ENCODE measurements around the gene ATP7B. TPM values are rescaled to one million over a fixed set of nuclear protein-coding genes. Genes with fewer than 3 reads are reported as not detected.

ATP7B gene
- total RNA-seq, 1 donor from 2014 or later: 137 TPM

GRCh38 chr13:51925865-51926527, 85.3 kb downstream of the ATP7B start:
- Mint-ChIP-seq H3K27me3 (ENCODE audit: low read depth) (no peaks in the 10 kb centered on the region), H3K27ac (no peak overlapping the region), H3K4me1 (no peaks in the 10 kb centered on the region), H3K9me3 (no peaks in the 10 kb centered on the region), H3K4me3 (no peak overlapping the region), H3K36me3 (peaks cover 8% of the 10 kb centered on the region)
- no peak for TF ChIP-seq CTCF (IDR thresholded peaks at IDR 0.05; ENCODE audit: unreplicated experiment)
- DNase-seq (ENCODE audit: low spot score in 2 of 2, unreplicated experiment in 2 of 2): no peak

- Mint-ChIP-seq H3K27ac (no peak overlapping the region), H3K4me1 (no peaks in the 10 kb centered on the region), H3K36me3 (peaks cover 9% of the 10 kb centered on the region), H3K9me3 (no peaks in the 10 kb centered on the region), H3K27me3 (ENCODE audit: low read depth) (no peaks in the 10 kb centered on the region), H3K4me3 (no peak overlapping the region)
- no peak for TF ChIP-seq CTCF (IDR thresholded peaks at IDR 0.05; ENCODE audit: unreplicated experiment)
- no peak for DNase-seq (ENCODE audit: low spot score in 2 of 2, unreplicated experiment in 2 of 2)
Observed at GRCh38 chr13:51924756-51925544, 86.3 kb downstream of the ATP7B start.

GRCh38 chr13:51923983-51924539, 87.2 kb downstream of the ATP7B start:
- peak; percentile 25 for TF ChIP-seq CTCF (IDR thresholded peaks at IDR 0.05; ENCODE audit: unreplicated experiment)
- Mint-ChIP-seq H3K36me3 (peaks cover 9% of the 10 kb centered on the region), H3K27me3 (ENCODE audit: low read depth) (no peaks in the 10 kb centered on the region), H3K27ac (no peak overlapping the region), H3K4me1 (no peaks in the 10 kb centered on the region), H3K4me3 (no peak overlapping the region), H3K9me3 (no peaks in the 10 kb centered on the region)
- DNase-seq (ENCODE audit: low spot score in 2 of 2, unreplicated experiment in 2 of 2): no peak

DNA sequence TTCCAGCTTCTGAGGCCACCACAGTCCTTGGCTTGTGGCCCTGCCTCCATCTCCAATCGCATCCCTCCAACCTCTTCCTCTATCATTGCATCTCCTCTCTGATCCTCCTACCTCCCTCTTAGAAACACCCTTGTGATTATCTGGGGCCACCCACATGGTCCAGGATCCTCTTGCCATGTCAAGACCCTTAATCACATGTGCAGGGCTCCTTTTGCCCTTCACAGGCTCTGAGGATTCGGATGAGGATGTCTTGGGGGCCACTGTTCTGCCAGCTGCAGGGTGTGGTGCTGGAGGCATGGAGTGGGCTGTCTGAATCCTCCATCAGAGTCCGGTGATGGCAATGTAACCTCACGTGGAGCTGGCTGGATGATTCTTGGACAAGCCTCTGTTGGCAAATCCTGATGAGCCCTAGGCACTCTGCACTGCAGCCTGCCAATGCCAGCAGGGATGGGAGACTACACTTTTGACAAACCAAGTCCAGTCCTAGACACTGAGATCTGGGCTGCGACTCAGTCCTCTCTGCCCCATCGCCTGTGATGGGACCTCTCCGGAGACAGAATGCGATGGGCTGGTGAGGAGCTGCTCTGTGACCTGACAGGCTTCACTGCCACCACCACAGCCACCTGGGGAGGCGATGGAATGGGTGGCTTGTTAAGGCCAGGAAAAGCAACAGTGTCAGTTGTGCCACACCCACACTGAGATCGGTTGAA, 88.3 kb downstream of the ATP7B start:
- no peaks in the 10 kb centered on the region for H3K9me3 Mint-ChIP-seq
- no peak for DNase-seq (ENCODE audit: low spot score in 2 of 2, unreplicated experiment in 2 of 2)
- H3K27ac Mint-ChIP-seq: no peak overlapping the region
- peaks cover 9% of the 10 kb centered on the region for H3K36me3 Mint-ChIP-seq
- no peak overlapping the region for H3K4me3 Mint-ChIP-seq
- H3K27me3 Mint-ChIP-seq (ENCODE audit: low read depth): no peaks in the 10 kb centered on the region
- no peak for TF ChIP-seq CTCF (IDR thresholded peaks at IDR 0.05; ENCODE audit: unreplicated experiment)
- no peaks in the 10 kb centered on the region for H3K4me1 Mint-ChIP-seq

GRCh38 chr13:51921790-51922740, 89.2 kb downstream of the ATP7B start:
- peaks cover 10% of the 10 kb centered on the region for H3K36me3 Mint-ChIP-seq
- DNase-seq (ENCODE audit: low spot score in 2 of 2, unreplicated experiment in 2 of 2): no peak

More at GRCh38 chr13:51921790-51922740, 89.2 kb downstream of the ATP7B start:
- H3K27me3 Mint-ChIP-seq (ENCODE audit: low read depth): no peaks in the 10 kb centered on the region
- no peak for TF ChIP-seq CTCF (IDR thresholded peaks at IDR 0.05; ENCODE audit: unreplicated experiment)
- no peak overlapping the region for H3K27ac Mint-ChIP-seq
- H3K9me3 Mint-ChIP-seq: no peaks in the 10 kb centered on the region
- no peak overlapping the region for H3K4me3 Mint-ChIP-seq
- no peaks in the 10 kb centered on the region for H3K4me1 Mint-ChIP-seq
